ENCODE data around the gene C1orf53. TPM values are rescaled to one million over a fixed set of nuclear protein-coding genes. Genes with fewer than 3 reads are reported as not detected.

Gene C1orf53
- total RNA-seq, 1 donor from 2014 or later, result 1.3 TPM

- H3K27me3 Mint-ChIP-seq, result peaks cover 96% of the 10 kb centered on the region
- intact Hi-C loops (cut with micrococcal nuclease), result loop anchor here (10.0 kb wide), 1 partner anchor 443 kb away; no protein-coding TSS in a partner anchor
- peaks cover 61% of the 10 kb centered on the region for H3K4me1 Mint-ChIP-seq
- H3K36me3 Mint-ChIP-seq (ENCODE audit: low read depth), result no peaks in the 10 kb centered on the region
- no peaks in the 10 kb centered on the region for H3K9me3 Mint-ChIP-seq
- DNase-seq, result peak; percentile 74
- peak overlapping the region; percentile 16 for H3K27ac Mint-ChIP-seq
- peak overlapping the region; percentile 77 for H3K4me3 Mint-ChIP-seq
Measured at GRCh38 chr1:197911857-197912696, 9.6 kb downstream of the C1orf53 start.

- no peaks in the 10 kb centered on the region for H3K36me3 Mint-ChIP-seq (ENCODE audit: low read depth)
- intact Hi-C loops (cut with micrococcal nuclease), result loop anchor here (10.0 kb wide), 1 partner anchor 442 kb away; no protein-coding TSS in a partner anchor
- peaks cover 70% of the 10 kb centered on the region for H3K4me1 Mint-ChIP-seq
- H3K27me3 Mint-ChIP-seq, result peaks cover 96% of the 10 kb centered on the region
- H3K9me3 Mint-ChIP-seq, result peaks cover 5% of the 10 kb centered on the region
- peak overlapping the region; percentile 16 for H3K27ac Mint-ChIP-seq
- H3K4me3 Mint-ChIP-seq, result peak overlapping the region; percentile 77
- peak; percentile 69 for DNase-seq
Measured at GRCh38 chr1:197912739-197913494, 10.5 kb downstream of the C1orf53 start.

- peaks cover 96% of the 10 kb centered on the region for H3K27me3 Mint-ChIP-seq
- intact Hi-C loops (cut with micrococcal nuclease), result loop anchor here (10.0 kb wide), 1 partner anchor 441 kb away; no protein-coding TSS in a partner anchor
- peak overlapping the region; percentile 77 for H3K4me3 Mint-ChIP-seq
- no peak for DNase-seq
- peaks cover 5% of the 10 kb centered on the region for H3K9me3 Mint-ChIP-seq
- H3K27ac Mint-ChIP-seq, result no peak overlapping the region
- H3K36me3 Mint-ChIP-seq (ENCODE audit: low read depth), result no peaks in the 10 kb centered on the region
- H3K4me1 Mint-ChIP-seq, result peaks cover 72% of the 10 kb centered on the region
Measured at GRCh38 chr1:197913495-197914276, 11.3 kb downstream of the C1orf53 start.

- Mint-ChIP-seq H3K27me3 (peaks cover 96% of the 10 kb centered on the region), H3K36me3 (ENCODE audit: low read depth) (no peaks in the 10 kb centered on the region), H3K4me3 (no peak overlapping the region), H3K4me1 (peaks cover 71% of the 10 kb centered on the region), H3K9me3 (peaks cover 5% of the 10 kb centered on the region), H3K27ac (no peak overlapping the region)
- intact Hi-C loops (cut with micrococcal nuclease), result loop anchor here (10.0 kb wide), 1 partner anchor 440 kb away; no protein-coding TSS in a partner anchor
- DNase-seq, result no peak
Measured at GRCh38 chr1:197914510-197914909, 12.1 kb downstream of the C1orf53 start.

- H3K27me3 Mint-ChIP-seq, result peaks cover 95% of the 10 kb centered on the region
- peaks cover 71% of the 10 kb centered on the region for H3K4me1 Mint-ChIP-seq
- peak; percentile 58 for DNase-seq
- H3K36me3 Mint-ChIP-seq (ENCODE audit: low read depth), result no peaks in the 10 kb centered on the region
- no peak overlapping the region for H3K27ac Mint-ChIP-seq
- intact Hi-C loops (cut with micrococcal nuclease), result loop anchor here (5.0 to 10.0 kb wide), 3 partner anchors 138 to 552 kb away; partner anchors contain the start of gene DENND1B
- peaks cover 5% of the 10 kb centered on the region for H3K9me3 Mint-ChIP-seq
- H3K4me3 Mint-ChIP-seq, result peak overlapping the region; percentile 80
Measured at GRCh38 chr1:197915260-197915861, 12.9 kb downstream of the C1orf53 start.

GRCh38 chr1:197915862-197916499, 13.6 kb downstream of the C1orf53 start:
- intact Hi-C loops (cut with micrococcal nuclease), result loop anchor here (5.0 to 10.0 kb wide), 3 partner anchors 139 to 551 kb away; partner anchors contain the start of gene DENND1B
- Mint-ChIP-seq H3K36me3 (ENCODE audit: low read depth) (no peaks in the 10 kb centered on the region), H3K4me1 (peaks cover 68% of the 10 kb centered on the region), H3K27me3 (peaks cover 97% of the 10 kb centered on the region), H3K27ac (no peak overlapping the region), H3K9me3 (peaks cover 5% of the 10 kb centered on the region), H3K4me3 (peak overlapping the region; percentile 80)
- peak; percentile 71 for DNase-seq

GRCh38 chr1:197916500-197916983, 14.1 kb downstream of the C1orf53 start:
- H3K4me1 Mint-ChIP-seq, result peaks cover 68% of the 10 kb centered on the region
- H3K36me3 Mint-ChIP-seq (ENCODE audit: low read depth), result no peaks in the 10 kb centered on the region
- peak overlapping the region; percentile 80 for H3K4me3 Mint-ChIP-seq
- DNase-seq, result no peak
- peaks cover 5% of the 10 kb centered on the region for H3K9me3 Mint-ChIP-seq
- intact Hi-C loops (cut with micrococcal nuclease), result loop anchor here (5.0 to 10.0 kb wide), 3 partner anchors 139 to 551 kb away; partner anchors contain the start of gene DENND1B
- H3K27ac Mint-ChIP-seq, result no peak overlapping the region
- H3K27me3 Mint-ChIP-seq, result peaks cover 98% of the 10 kb centered on the region

GRCh38 chr1:197917805-197918651, 15.6 kb downstream of the C1orf53 start:
- Mint-ChIP-seq H3K36me3 (ENCODE audit: low read depth) (no peaks in the 10 kb centered on the region), H3K4me3 (peak overlapping the region; percentile 80), H3K9me3 (peaks cover 5% of the 10 kb centered on the region), H3K27ac (peak overlapping the region; percentile 63), H3K4me1 (peaks cover 57% of the 10 kb centered on the region), H3K27me3 (peaks cover 98% of the 10 kb centered on the region)
- intact Hi-C loops (cut with micrococcal nuclease), result loop anchor here (1.0 to 10.0 kb wide), 5 partner anchors 8 to 549 kb away; partner anchors contain the start of gene DENND1B
- peak; percentile 73 for DNase-seq

- intact Hi-C loops (cut with micrococcal nuclease), result loop anchor here (1.0 to 10.0 kb wide), 5 partner anchors 9 to 548 kb away; partner anchors contain the start of gene DENND1B
- H3K27ac Mint-ChIP-seq, result peak overlapping the region; percentile 45
- peak overlapping the region; percentile 80 for H3K4me3 Mint-ChIP-seq
- H3K9me3 Mint-ChIP-seq, result peaks cover 5% of the 10 kb centered on the region
- peaks cover 95% of the 10 kb centered on the region for H3K27me3 Mint-ChIP-seq
- H3K36me3 Mint-ChIP-seq (ENCODE audit: low read depth), result no peaks in the 10 kb centered on the region
- peaks cover 52% of the 10 kb centered on the region for H3K4me1 Mint-ChIP-seq
- peak; percentile 62 for DNase-seq
Measured at GRCh38 chr1:197918807-197919345, 16.4 kb downstream of the C1orf53 start.

- peaks cover 48% of the 10 kb centered on the region for H3K4me1 Mint-ChIP-seq
- peak overlapping the region; percentile 27 for H3K27ac Mint-ChIP-seq
- peak; percentile 73 for DNase-seq
- H3K9me3 Mint-ChIP-seq, result peaks cover 5% of the 10 kb centered on the region
- H3K27me3 Mint-ChIP-seq, result peaks cover 93% of the 10 kb centered on the region
- no peaks in the 10 kb centered on the region for H3K36me3 Mint-ChIP-seq (ENCODE audit: low read depth)
- peak overlapping the region; percentile 80 for H3K4me3 Mint-ChIP-seq
- intact Hi-C loops (cut with micrococcal nuclease), result loop anchor here (2.0 to 10.0 kb wide), 5 partner anchors 15 to 548 kb away; partner anchors contain the start of gene DENND1B
Measured at GRCh38 chr1:197919346-197920066, 17.1 kb downstream of the C1orf53 start.

GRCh38 chr1:197920067-197920396, 17.6 kb downstream of the C1orf53 start:
- peak overlapping the region; percentile 80 for H3K4me3 Mint-ChIP-seq
- H3K36me3 Mint-ChIP-seq (ENCODE audit: low read depth), result no peaks in the 10 kb centered on the region
- H3K27me3 Mint-ChIP-seq, result peaks cover 90% of the 10 kb centered on the region
- DNase-seq, result no peak
- peaks cover 5% of the 10 kb centered on the region for H3K9me3 Mint-ChIP-seq
- H3K27ac Mint-ChIP-seq, result no peak overlapping the region
- intact Hi-C loops (cut with micrococcal nuclease), result loop anchor here (10.0 kb wide), 1 partner anchor 355 kb away; no protein-coding TSS in a partner anchor
- peaks cover 48% of the 10 kb centered on the region for H3K4me1 Mint-ChIP-seq

Data from activated CD4-positive, alpha-beta T cell treated with anti-CD3 and anti-CD28 coated beads, Interleukin-2, amount 10 ng/mL, durations not matched to agents 24 days and 14 days (primary cell).